Measurements from ENCODE around the gene ARHGEF1.
"Not testable (repeated sequence)": the region's sequence is repeated elsewhere in the genome, so short reads cannot be mapped to it uniquely, and the experiment has no call there.

The ARHGEF1 gene

GRCh38 chr19:41933693-41934426 lies 50.9 kb downstream of the ARHGEF1 start:
- DNase-seq = no peak

GRCh38 chr19:41934849-41935374 lies 51.9 kb downstream of the ARHGEF1 start:
- DNase-seq = no peak

- DNase-seq = no peak
These were observed 52.9 kb downstream of the ARHGEF1 start for GRCh38 chr19:41935760-41936415.

GRCh38 chr19:41936416-41936850 lies 53.4 kb downstream of the ARHGEF1 start:
- no peak for DNase-seq

- DNase-seq = no peak
These were observed 54.0 kb downstream of the ARHGEF1 start for GRCh38 chr19:41936961-41937360.

- DNase-seq = no peak
These were observed 54.8 kb downstream of the ARHGEF1 start for GRCh38 chr19:41937525-41938468.

- not testable (repeated sequence) for DNase-seq
These were observed 56.2 kb downstream of the ARHGEF1 start for GRCh38 chr19:41939209-41939608.

- DNase-seq = no peak
These were observed 57.1 kb downstream of the ARHGEF1 start for GRCh38 chr19:41939861-41940730.

GRCh38 chr19:41940731-41941409 lies 57.9 kb downstream of the ARHGEF1 start:
- no peak for DNase-seq

- DNase-seq = no peak
These were observed 58.6 kb downstream of the ARHGEF1 start for GRCh38 chr19:41941410-41942202.

- no peak for DNase-seq
These were observed 61.4 kb downstream of the ARHGEF1 start for GRCh38 chr19:41944336-41944735.

GRCh38 chr19:41945135-41945766 lies 62.3 kb downstream of the ARHGEF1 start:
- no peak for DNase-seq

- DNase-seq = no peak
These were observed 64.1 kb downstream of the ARHGEF1 start for GRCh38 chr19:41947091-41947490.

- peak; percentile 48 for DNase-seq
These were observed 68.7 kb downstream of the ARHGEF1 start for GRCh38 chr19:41951686-41952172.

GRCh38 chr19:41955521-41955920 lies 72.5 kb downstream of the ARHGEF1 start:
- DNase-seq = no peak

- DNase-seq = no peak
These were observed 73.6 kb downstream of the ARHGEF1 start for GRCh38 chr19:41956621-41957020.

Data from NCI-H1048 (cell line).